Activated naive CD8-positive, alpha-beta T cell treated with anti-CD3 and anti-CD28 coated beads, Interleukin-2, amount 50 U/mL, for 24 hours (primary cell): ENCODE data around the gene MMAA.
"Not testable (repeated sequence)": the region's sequence is repeated elsewhere in the genome, so short reads cannot be mapped to it uniquely, and the experiment has no call there.

Source experiments
- ATAC-seq: fragments of 150-1000 bp; cut with Tn5 transposase; one replicate; pipeline ENCODE4 v1.10.0; 2021
- DNase-seq: peaks from one replicate; pipeline ENCODE4 v3.0.0; 2021
- H3K27ac Mint-ChIP-seq: one replicate; pipeline ENCODE4 v1.8.0; 2021; ENCODE audit warnings: mild to moderate bottlenecking, mixed read lengths
- H3K27me3 Mint-ChIP-seq: one replicate; pipeline ENCODE4 v1.8.0; 2021; ENCODE audit warnings: mixed read lengths
- H3K36me3 Mint-ChIP-seq: one replicate; pipeline ENCODE4 v1.8.0; 2021; ENCODE audit warnings: low read depth, mixed read lengths
- H3K4me1 Mint-ChIP-seq: one replicate; pipeline ENCODE4 v1.8.0; 2021; ENCODE audit warnings: mixed read lengths
- H3K4me3 Mint-ChIP-seq: one replicate; pipeline ENCODE4 v1.8.0; 2021; ENCODE audit warnings: mild to moderate bottlenecking, moderate library complexity, mixed read lengths
- H3K9me3 Mint-ChIP-seq: one replicate; pipeline ENCODE4 v1.8.0; 2021; ENCODE audit warnings: mixed read lengths

The MMAA gene

DNA sequence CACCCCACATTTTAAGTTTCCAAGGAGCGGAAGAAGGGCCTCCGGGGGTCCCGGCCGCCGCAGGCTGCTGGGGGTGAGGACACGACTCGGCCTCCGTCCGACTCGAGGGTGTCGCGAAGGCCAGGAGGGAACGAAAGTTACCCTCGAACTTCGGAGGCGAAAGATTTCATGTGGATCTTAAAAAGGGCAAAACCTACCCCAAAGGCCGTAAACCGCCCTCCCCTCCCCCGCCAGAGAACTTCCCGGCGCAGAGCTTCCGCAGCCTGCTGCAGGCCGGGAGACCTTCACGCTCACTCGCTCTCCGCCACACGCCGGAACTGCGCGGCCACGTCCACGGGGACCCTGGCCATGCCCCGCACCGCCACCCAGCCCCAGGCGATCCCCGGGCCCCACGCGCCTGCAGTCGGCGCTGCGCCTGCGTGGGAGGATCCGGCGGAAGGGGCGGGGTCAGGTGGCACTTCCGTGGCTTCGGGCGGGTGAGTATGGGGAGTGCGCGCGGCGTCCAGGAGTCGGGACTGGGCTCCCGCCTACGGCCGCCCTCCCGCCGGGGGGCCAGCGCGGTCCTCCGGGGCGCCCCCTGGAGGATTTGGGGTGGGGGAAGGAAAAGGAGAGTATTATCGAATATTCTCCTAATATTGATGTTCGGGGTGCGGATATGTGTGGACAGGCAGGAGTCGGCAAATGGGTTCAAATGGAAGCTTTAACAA, at the start of gene MMAA:
TSS of gene MMAA (plus strand) at position 454 of the 707 bp plus-strand sequence. CDS start 19,755 bp downstream, outside the sequence.
- Mint-ChIP-seq H3K36me3 (peaks cover 15% of the 10 kb centered on the region), H3K27me3 (peaks cover 2% of the 10 kb centered on the region), H3K4me1 (peaks cover 48% of the 10 kb centered on the region), H3K4me3 (peak within 1 kb of the TSS; percentile 91), H3K27ac (peak within 1 kb of the TSS; percentile 98), H3K9me3 (peaks cover 4% of the 10 kb centered on the region)
- ATAC-seq (peak; percentile 93), DNase-seq (peak; percentile 98)

DNA sequence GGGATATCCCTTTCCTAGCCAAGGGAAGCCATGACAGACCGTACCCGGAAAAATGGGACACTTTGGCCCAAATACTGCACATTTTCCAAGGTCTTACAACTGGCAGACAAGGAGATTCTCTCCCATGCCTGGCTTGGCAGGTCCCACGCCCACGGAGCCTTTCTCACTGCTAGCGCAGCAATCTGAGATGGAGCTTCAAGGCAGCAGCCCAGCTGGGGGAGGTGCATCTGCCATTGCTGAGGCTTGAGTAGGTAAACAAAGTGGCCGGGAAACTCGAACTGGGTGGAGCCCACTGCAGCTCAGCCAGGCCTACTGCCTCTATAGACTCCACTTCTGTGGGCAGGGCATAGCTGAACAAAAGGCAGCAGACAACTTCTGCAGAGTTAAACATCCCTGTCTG, 44.6 kb upstream of the MMAA start:
- H3K9me3 Mint-ChIP-seq, result peaks cover 12% of the 10 kb centered on the region
- H3K4me3 Mint-ChIP-seq, ATAC-seq, H3K36me3 Mint-ChIP-seq, H3K27ac Mint-ChIP-seq, DNase-seq, H3K4me1 Mint-ChIP-seq, H3K27me3 Mint-ChIP-seq: not testable (repeated sequence)

DNA sequence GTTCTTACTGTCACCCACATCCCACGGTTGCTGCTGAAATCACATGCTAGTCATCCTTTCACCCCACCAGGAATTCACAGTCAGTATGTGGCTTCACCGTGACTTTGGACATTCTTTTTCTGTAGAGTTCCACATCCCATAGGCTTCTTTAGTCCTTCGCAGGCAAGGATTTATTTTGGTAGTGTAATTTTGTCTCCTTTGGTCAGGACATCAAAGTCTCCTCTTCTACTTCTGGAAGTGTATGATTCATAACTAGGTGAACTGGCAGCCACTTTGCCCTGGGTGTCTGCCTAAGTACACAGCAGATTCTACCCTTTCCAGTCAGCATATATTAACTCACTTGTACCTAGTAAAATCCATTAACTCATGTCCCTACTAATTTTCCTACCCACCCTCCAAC, 38.3 kb upstream of the MMAA start:
- no peak for ATAC-seq
- Mint-ChIP-seq H3K27me3 (peaks cover 9% of the 10 kb centered on the region), H3K9me3 (no peaks in the 10 kb centered on the region), H3K36me3 (no peaks in the 10 kb centered on the region), H3K4me3 (no peak overlapping the region), H3K4me1 (no peaks in the 10 kb centered on the region), H3K27ac (no peak overlapping the region)
- DNase-seq, result no peak

DNA sequence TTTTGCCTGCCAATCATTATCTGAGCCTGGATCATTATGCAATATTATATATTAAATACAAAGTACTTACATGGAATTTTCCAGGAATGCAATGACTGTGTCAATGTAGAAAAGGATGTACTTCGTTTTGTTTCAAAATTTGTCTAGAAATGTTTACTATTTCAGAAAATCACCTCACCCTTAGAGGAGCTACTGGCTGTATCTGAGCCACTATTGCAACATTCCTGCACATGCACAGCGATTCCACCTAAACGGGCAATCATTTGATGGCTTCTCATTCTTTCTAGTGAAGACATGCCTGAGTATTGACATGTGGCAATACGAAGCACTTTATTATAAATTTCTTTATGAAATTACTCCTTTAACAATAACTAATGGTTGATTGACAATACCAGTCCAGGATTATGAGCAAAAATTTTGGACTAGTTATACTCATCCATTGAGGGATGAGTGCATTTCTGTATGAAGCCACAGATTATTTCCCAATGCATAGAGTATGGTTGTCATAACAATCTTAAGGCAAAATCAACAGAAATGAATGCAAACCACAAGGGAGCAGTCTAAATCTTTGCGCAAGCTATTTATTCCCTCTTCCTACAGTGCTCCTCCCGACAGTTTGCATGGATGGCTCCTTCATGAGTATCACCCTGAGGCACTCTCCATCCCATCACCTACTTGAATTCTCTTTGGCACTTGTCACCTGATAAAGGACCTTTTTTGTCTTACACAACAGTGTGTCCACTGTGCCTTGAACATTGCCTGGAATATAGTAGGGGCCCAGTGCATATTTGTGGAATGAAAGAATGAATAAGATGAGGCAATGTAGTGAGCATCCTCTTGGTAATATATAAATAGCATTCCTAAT, 35.8 kb upstream of the MMAA start:
- no peak overlapping the region for H3K4me3 Mint-ChIP-seq
- no peaks in the 10 kb centered on the region for H3K9me3 Mint-ChIP-seq
- DNase-seq, result no peak
- no peaks in the 10 kb centered on the region for H3K36me3 Mint-ChIP-seq
- H3K27ac Mint-ChIP-seq, result no peak overlapping the region
- H3K4me1 Mint-ChIP-seq, result no peaks in the 10 kb centered on the region
- H3K27me3 Mint-ChIP-seq, result peaks cover 15% of the 10 kb centered on the region
- no peak for ATAC-seq

DNA sequence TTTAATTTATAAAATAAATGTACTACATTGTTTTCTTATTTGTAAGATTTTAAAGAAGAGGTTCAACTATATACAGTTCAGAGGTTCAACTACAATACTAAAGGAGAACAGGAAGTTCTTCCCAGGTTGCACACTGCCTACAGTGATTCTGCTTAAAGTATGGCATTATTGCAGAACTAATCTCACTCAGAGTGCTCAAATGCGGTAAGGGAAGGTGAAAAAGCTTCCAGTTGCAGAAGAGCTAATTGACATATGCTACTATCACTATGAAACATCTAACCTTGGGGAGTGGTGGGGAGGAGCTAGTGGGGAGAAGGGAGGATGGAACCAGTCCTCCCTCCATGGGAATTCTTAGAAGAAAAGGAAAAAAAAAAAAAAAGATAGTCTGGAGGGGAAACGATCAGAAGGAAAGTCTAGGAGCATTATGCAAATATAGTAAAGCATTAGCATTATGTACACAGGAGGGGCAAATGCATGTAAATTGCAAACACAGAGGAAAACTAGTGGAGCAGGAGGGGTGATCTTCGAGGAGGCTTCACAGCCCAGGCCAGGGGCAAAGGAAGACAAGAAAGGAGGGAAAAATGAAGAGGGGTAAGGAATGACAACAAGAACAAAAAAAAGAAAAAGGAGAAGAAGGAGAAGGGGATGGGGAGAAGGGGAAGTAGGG, 32.0 kb upstream of the MMAA start:
- Mint-ChIP-seq H3K4me1 (no peaks in the 10 kb centered on the region), H3K27ac (no peak overlapping the region), H3K36me3 (no peaks in the 10 kb centered on the region), H3K9me3 (peaks cover 4% of the 10 kb centered on the region), H3K27me3 (peaks cover 19% of the 10 kb centered on the region), H3K4me3 (no peak overlapping the region)
- ATAC-seq (no peak), DNase-seq (no peak)

DNA sequence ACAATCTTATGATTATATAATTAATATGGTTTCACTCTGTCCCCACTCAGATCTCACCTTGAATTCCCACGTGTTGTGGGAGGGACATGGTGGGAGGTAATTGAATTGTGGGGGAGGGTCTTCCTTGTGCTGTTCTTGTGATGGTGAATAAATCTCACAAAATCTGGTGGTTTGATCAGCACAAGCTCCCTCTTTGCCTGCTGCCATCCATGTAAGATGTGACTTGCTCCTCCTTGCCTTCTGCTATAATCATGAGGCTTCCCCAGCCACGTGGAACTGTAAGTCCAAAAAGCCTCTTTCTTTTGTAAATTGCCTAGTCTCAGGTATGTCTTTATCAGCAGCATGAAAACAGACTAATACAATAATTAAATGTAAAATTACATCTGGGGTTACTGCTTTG, 29.8 kb upstream of the MMAA start:
- H3K36me3 Mint-ChIP-seq, DNase-seq, H3K4me3 Mint-ChIP-seq, H3K9me3 Mint-ChIP-seq, H3K4me1 Mint-ChIP-seq, H3K27ac Mint-ChIP-seq, ATAC-seq: not testable (repeated sequence)
- H3K27me3 Mint-ChIP-seq, result peaks cover 20% of the 10 kb centered on the region

DNA sequence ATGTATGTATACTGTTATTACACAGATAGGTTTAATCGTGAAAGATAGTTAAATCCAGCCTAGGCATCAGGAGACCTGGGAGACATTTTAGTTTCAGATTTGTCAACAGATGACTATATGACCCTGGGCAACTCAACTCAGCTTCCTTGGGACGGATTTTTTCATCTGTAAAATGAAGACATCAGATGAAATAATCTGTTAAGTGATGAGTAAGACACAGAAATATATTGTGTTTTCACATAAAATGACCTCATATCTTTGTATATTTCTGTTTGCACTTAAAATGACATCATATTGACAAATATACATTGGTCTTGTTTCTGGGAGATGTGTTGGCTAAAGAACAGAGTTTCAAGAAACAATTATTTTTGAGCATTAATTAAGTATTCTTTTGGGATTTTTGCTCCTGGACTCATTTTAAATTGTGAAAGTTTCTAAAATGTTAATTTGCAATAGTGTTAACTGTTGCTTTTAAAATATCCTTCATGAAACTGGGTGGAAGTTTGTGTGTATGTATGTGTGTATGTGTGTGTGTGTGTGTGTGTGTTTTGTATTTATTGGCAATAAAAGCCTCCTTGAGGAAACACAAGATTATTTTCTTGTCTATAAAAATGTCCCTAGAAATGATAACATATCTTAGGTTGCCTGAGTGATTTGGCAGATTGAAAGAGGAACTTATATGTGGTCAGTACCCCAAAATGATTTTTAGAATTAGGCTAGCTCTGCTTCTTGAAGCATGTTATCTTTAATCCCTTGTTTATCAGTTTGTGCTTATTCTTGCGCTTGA, 29.1 kb upstream of the MMAA start:
- peaks cover 4% of the 10 kb centered on the region for H3K9me3 Mint-ChIP-seq

DNA sequence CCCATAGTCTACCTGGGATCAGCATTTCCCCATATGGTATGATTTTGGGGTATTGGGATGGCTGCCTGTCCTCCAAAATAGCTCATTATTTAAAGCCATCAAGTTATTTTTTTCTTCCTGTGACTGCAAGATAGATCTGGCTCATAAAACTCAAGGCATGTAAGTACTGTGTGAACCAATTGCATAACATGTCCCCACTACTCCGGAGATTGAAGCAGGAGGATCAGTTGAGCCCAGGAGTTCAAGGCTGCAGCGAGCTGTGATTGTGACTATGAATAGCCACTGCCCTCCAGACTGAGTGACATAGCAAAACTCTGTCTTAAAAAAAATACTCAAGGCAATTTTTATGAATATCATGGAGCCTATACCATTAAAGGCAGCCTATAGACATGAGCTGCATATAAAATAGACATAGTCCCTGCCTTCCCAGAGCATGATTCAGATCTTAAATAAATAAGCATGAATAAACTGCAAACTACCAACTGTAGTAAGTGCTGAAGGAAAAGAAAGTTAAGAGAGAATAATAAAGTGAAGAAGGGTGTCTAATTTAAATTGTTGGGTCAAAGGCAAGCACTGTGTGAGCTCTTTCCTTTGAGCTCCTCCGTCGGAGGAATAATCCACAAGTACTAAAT, 16.9 kb upstream of the MMAA start:
- H3K9me3 Mint-ChIP-seq, result peaks cover 17% of the 10 kb centered on the region

More for the DNA sequence above, 29.1 kb upstream of the MMAA start:
- Mint-ChIP-seq H3K36me3 (no peaks in the 10 kb centered on the region), H3K4me3 (no peak overlapping the region), H3K27me3 (peaks cover 23% of the 10 kb centered on the region), H3K27ac (no peak overlapping the region), H3K4me1 (no peaks in the 10 kb centered on the region)
- no peak for ATAC-seq
- no peak for DNase-seq

DNA sequence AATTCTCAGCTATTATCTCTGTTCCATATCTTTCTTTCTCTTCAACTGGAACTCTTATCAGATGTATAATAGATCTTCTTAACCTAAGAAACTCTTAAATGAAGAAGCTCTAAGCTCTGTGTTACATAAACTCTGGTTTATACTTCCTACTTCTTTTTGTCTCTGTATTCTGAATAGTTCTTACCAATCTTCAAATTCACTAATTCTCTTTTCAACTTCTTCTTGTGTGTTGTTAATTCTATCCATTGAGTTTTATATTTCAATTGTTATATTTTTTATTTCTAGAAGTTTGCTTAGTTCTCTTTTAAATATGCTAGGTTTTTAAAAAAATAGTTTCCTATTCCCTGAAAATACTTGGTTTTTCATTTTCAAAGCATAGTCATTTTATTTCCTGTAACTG, 13.2 kb upstream of the MMAA start:
- H3K27me3 Mint-ChIP-seq, result peaks cover 11% of the 10 kb centered on the region
- no peaks in the 10 kb centered on the region for H3K36me3 Mint-ChIP-seq
- no peaks in the 10 kb centered on the region for H3K4me1 Mint-ChIP-seq
- DNase-seq (no peak), ATAC-seq (no peak)
- H3K27ac Mint-ChIP-seq, result no peak overlapping the region
- no peak overlapping the region for H3K4me3 Mint-ChIP-seq
- H3K9me3 Mint-ChIP-seq, result peaks cover 17% of the 10 kb centered on the region

More for the DNA sequence above, 16.9 kb upstream of the MMAA start:
- DNase-seq (no peak), ATAC-seq (no peak)
- no peaks in the 10 kb centered on the region for H3K36me3 Mint-ChIP-seq
- H3K27ac Mint-ChIP-seq, result no peak overlapping the region
- H3K27me3 Mint-ChIP-seq, result peaks cover 11% of the 10 kb centered on the region
- H3K4me1 Mint-ChIP-seq, result no peaks in the 10 kb centered on the region
- H3K4me3 Mint-ChIP-seq, result no peak overlapping the region

DNA sequence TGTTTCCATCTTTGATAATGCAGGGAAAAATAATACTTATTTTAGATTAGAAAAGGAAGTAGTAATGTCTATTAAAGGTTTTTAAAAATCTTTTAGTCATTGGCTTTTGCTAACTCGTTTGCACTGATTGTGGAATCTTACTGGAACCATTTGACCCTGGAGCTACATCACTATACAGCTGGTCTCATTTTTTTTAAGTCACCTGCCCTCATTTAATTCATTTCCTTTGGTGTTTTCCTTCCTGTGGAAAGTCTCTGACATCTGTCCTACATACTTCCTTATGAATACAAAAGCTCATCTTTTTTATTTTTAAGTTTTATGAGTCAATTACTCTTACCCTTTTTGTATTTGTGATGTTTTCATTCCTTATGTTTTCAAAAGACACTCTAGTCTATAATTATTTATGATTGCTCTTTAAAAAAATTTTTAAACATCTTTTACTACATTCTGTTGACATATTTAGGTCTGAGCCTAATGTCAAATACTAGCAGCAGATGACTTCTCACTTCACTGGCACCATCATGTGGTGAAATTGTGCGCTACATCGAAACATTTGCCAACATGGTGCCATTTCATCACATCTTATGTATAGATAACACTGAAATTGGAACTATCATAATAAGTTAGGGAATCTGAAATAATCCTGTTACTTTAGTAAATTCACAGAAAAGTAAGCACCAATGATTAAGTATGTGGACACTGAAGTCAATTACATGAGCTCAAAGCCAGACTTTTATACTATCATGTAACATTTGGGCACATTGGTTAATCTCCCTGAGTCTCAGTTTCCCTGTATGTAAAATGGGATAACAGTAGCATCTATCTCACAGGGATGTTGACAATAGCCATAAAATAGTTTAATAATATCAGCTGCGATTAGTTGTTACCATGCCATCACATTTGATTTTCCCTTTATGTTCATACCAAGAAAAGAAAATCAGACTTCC, 9.4 kb upstream of the MMAA start:
- Mint-ChIP-seq H3K4me3 (no peak overlapping the region), H3K27ac (no peak overlapping the region), H3K27me3 (peaks cover 4% of the 10 kb centered on the region), H3K9me3 (peaks cover 17% of the 10 kb centered on the region), H3K36me3 (no peaks in the 10 kb centered on the region), H3K4me1 (peaks cover 14% of the 10 kb centered on the region)
- DNase-seq (peak; percentile 68), ATAC-seq (peak; percentile 67)

DNA sequence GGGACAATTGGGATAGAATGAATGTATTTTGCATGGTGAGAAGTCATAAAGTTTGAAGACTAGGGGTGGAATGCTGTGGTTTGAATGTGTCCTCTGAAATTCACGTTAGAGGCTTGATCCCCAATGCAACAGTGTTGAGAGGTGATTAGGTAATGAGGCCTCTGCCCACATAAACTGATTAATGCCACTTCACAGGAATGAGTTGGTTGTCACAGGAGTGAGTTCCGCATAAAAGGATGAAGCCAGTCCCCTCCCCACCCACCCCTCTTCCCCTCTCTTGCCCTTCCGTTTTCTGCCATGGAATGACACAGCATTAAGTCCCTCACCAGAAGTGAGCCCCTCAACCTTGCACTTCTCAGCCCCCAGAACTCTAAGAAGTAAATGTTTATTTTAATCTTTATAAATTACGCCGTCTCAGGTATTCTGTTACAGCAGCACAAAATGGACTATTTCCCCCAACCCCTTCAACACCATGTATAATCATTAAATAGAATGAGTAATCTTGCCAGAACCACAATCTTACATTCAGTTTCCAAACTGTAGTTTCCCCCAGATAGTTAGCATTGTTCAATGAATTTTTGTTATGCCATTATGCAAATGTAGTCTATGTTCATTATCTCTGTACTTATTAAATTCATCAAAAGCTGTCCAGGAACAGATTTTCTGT, 5.5 kb upstream of the MMAA start:
- DNase-seq, result no peak
- H3K27me3 Mint-ChIP-seq, result peaks cover 2% of the 10 kb centered on the region
- H3K9me3 Mint-ChIP-seq, result no peaks in the 10 kb centered on the region
- no peaks in the 10 kb centered on the region for H3K36me3 Mint-ChIP-seq
- no peak overlapping the region for H3K4me3 Mint-ChIP-seq
- peaks cover 26% of the 10 kb centered on the region for H3K4me1 Mint-ChIP-seq
- ATAC-seq, result peak; percentile 62
- H3K27ac Mint-ChIP-seq, result peak overlapping the region; percentile 2

DNA sequence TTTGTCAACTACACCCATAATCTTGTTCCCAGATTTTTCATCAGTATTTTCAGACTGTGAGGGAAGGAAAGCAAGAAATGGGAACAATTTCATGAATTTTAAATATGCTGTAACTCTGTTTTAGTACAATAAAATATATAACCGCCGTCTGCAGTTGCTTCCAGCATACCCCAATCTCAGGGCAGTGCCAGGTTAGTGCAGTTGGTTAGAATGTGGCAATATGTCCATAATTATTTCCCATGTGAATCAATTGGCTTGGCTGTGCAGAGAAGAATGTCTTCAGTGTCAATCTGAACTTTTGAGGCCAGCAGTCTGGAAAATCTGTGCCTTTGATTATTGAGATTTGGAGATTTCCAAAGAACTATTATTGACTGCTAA, 5.0 kb upstream of the MMAA start:
- Mint-ChIP-seq H3K9me3 (no peaks in the 10 kb centered on the region), H3K36me3 (no peaks in the 10 kb centered on the region), H3K4me3 (no peak overlapping the region), H3K4me1 (peaks cover 26% of the 10 kb centered on the region), H3K27ac (peak overlapping the region; percentile 2), H3K27me3 (peaks cover 2% of the 10 kb centered on the region)
- ATAC-seq (no peak), DNase-seq (no peak)
